Skeletal muscle tissue (tissue), 4 donors: ENCODE results near the gene C1orf50. TPM values are rescaled to one million over a fixed set of nuclear protein-coding genes. Genes with fewer than 3 reads are reported as not detected.

ENCODE experiments used
- H3K27ac ChIP-seq: one replicate; pipeline ENCODE4 v1.7.0; 2013; ENCODE audit warnings: mild to moderate bottlenecking, low read depth, low read length, inconsistent platforms
- H3K27me3 ChIP-seq, 3 donors: one replicate each; pipeline ENCODE4 v1.7.0; 2013; ENCODE audit warnings: low read length in 3 of 3; ENCODE audit not compliant: control insufficient read depth in 3 of 3, insufficient read depth in 3 of 3
- H3K36me3 ChIP-seq, 3 donors: one replicate each; pipeline ENCODE4 v1.7.0; 2013; ENCODE audit warnings: low read length in 3 of 3; ENCODE audit not compliant: control insufficient read depth in 3 of 3, insufficient read depth in 3 of 3
- H3K4me1 ChIP-seq, 3 donors: one replicate each; pipeline ENCODE4 v1.7.0; 2013; ENCODE audit warnings: low read length in 3 of 3, mild to moderate bottlenecking in 3 of 3; ENCODE audit not compliant: control insufficient read depth in 3 of 3, insufficient read depth in 3 of 3
- H3K4me3 ChIP-seq, 3 donors: one replicate each; pipeline ENCODE4 v1.7.0; 2013; ENCODE audit warnings: low read length in 3 of 3
- H3K9ac ChIP-seq, 3 donors: one replicate each; pipeline ENCODE4 v1.7.0; 2013; ENCODE audit warnings: low read length in 3 of 3, mild to moderate bottlenecking in 3 of 3, moderate library complexity in 2 of 3, low read depth in 1 of 3
- H3K9me3 ChIP-seq, 3 donors: one replicate each; pipeline ENCODE4 v1.7.0; 2013; ENCODE audit warnings: low read length in 3 of 3; ENCODE audit not compliant: control insufficient read depth in 3 of 3
- total RNA-seq: library from RNA; depleted of rRNA; stranded (reverse); fragments of >200 nt; gene quantifications from one replicate; pipeline ENCODE4 v1.2.3, GENCODE V29; 2014
- donor health status: Osteomylitis.

Gene C1orf50
- total RNA-seq, 1 donor from 2014 or later: 5.7 TPM

GRCh38 chr1:42774928-42775526, 8.0 kb downstream of the C1orf50 start:
- H3K9me3 ChIP-seq: no peaks in the 10 kb centered on the region
- no peak overlapping the region for H3K9ac ChIP-seq
- H3K4me3 ChIP-seq: no peak overlapping the region
- H3K4me1 ChIP-seq: no peaks in the 10 kb centered on the region
- H3K27ac ChIP-seq: no peak overlapping the region
- peaks cover 21 to 48% (median 43%) of the 10 kb centered on the region in 3 donors for H3K36me3 ChIP-seq
- no peaks in the 10 kb centered on the region for H3K27me3 ChIP-seq

- Histone ChIP-seq H3K27ac (no peak overlapping the region), H3K27me3 (no peaks in the 10 kb centered on the region), H3K36me3 (peaks cover 23 to 49% (median 47%) of the 10 kb centered on the region in 3 donors), H3K4me3 (no peak overlapping the region), H3K4me1 (no peaks in the 10 kb centered on the region), H3K9me3 (no peaks in the 10 kb centered on the region), H3K9ac (no peak overlapping the region)
These were observed 9.5 kb downstream of the C1orf50 start for GRCh38 chr1:42776502-42776901.

- no peak overlapping the region for H3K9ac ChIP-seq
- peaks cover 26 to 50% (median 49%) of the 10 kb centered on the region in 3 donors for H3K36me3 ChIP-seq
- H3K4me3 ChIP-seq: no peak overlapping the region
- no peaks in the 10 kb centered on the region for H3K9me3 ChIP-seq
- H3K27me3 ChIP-seq: no peaks in the 10 kb centered on the region
- no peaks in the 10 kb centered on the region for H3K4me1 ChIP-seq
- H3K27ac ChIP-seq: no peak overlapping the region
These were observed 10.8 kb downstream of the C1orf50 start for GRCh38 chr1:42777852-42778251.

GRCh38 chr1:42779725-42780124, 12.7 kb downstream of the C1orf50 start:
- Histone ChIP-seq H3K4me3 (no peak overlapping the region), H3K27me3 (no peaks in the 10 kb centered on the region), H3K4me1 (peaks cover 0 to under 1% (median under 1%) of the 10 kb centered on the region in 3 donors), H3K9ac (no peak overlapping the region), H3K9me3 (no peaks in the 10 kb centered on the region), H3K27ac (no peak overlapping the region), H3K36me3 (peaks cover 20 to 43% (median 41%) of the 10 kb centered on the region in 3 donors)

- H3K36me3 ChIP-seq: peaks cover 17 to 39% (median 37%) of the 10 kb centered on the region in 3 donors
- no peak overlapping the region for H3K4me3 ChIP-seq
- no peaks in the 10 kb centered on the region for H3K9me3 ChIP-seq
- peaks cover 0 to 4% (median 0%) of the 10 kb centered on the region in 3 donors for H3K27me3 ChIP-seq
- H3K4me1 ChIP-seq: peaks cover 4 to 5% (median 5%) of the 10 kb centered on the region in 3 donors
- no peak overlapping the region for H3K9ac ChIP-seq
- no peak overlapping the region for H3K27ac ChIP-seq
These were observed 13.1 kb downstream of the C1orf50 start for GRCh38 chr1:42780176-42780575.

GRCh38 chr1:42783092-42783491, 16.0 kb downstream of the C1orf50 start:
- Histone ChIP-seq H3K4me3 (no peak overlapping the region), H3K9ac (no peak overlapping the region), H3K36me3 (peaks cover 4 to 13% (median 10%) of the 10 kb centered on the region in 3 donors), H3K4me1 (peaks cover 9 to 16% (median 12%) of the 10 kb centered on the region in 3 donors), H3K9me3 (no peaks in the 10 kb centered on the region), H3K27ac (no peak overlapping the region), H3K27me3 (peaks cover 0 to 15% (median 0%) of the 10 kb centered on the region in 3 donors)

- Histone ChIP-seq H3K36me3 (peaks cover 4 to 10% (median 6%) of the 10 kb centered on the region in 3 donors), H3K9ac (no peak overlapping the region), H3K4me3 (peak overlapping the region in 1 of 3 donors; percentile 66), H3K27ac (no peak overlapping the region), H3K4me1 (peaks cover 9 to 16% (median 12%) of the 10 kb centered on the region in 3 donors), H3K27me3 (peaks cover 0 to 15% (median 0%) of the 10 kb centered on the region in 3 donors), H3K9me3 (no peaks in the 10 kb centered on the region)
These were observed 17.5 kb downstream of the C1orf50 start for GRCh38 chr1:42784547-42784945.

GRCh38 chr1:42784946-42785693, 18.1 kb downstream of the C1orf50 start, which contains the start of gene TMEM269:
TMEM269 (plus strand) TSS chr1:42784991; CDS start chr1:42789894, 4,903 bp downstream.
- Histone ChIP-seq H3K9ac (peak within 1 kb of the TSS in 2 of 3 donors; percentile 30 to 62), H3K27me3 (peaks cover 0 to 15% (median 0%) of the 10 kb centered on the region in 3 donors), H3K4me1 (peaks cover 9 to 16% (median 12%) of the 10 kb centered on the region in 3 donors), H3K36me3 (peaks cover under 1 to 6% (median 4%) of the 10 kb centered on the region in 3 donors), H3K27ac (no peak within 1 kb of the TSS), H3K4me3 (peak within 1 kb of the TSS; percentile 55 to 66 (median 61)), H3K9me3 (no peaks in the 10 kb centered on the region)

- Histone ChIP-seq H3K4me3 (no peak overlapping the region), H3K9me3 (no peaks in the 10 kb centered on the region), H3K9ac (no peak overlapping the region), H3K36me3 (peaks cover 0 to 3% (median 3%) of the 10 kb centered on the region in 3 donors), H3K4me1 (peaks cover 9 to 16% (median 12%) of the 10 kb centered on the region in 3 donors), H3K27me3 (peaks cover 0 to 15% (median 0%) of the 10 kb centered on the region in 3 donors), H3K27ac (no peak overlapping the region)
These were observed 19.0 kb downstream of the C1orf50 start for GRCh38 chr1:42786097-42786496.

GRCh38 chr1:42788021-42788420, 21.0 kb downstream of the C1orf50 start:
- Histone ChIP-seq H3K9me3 (no peaks in the 10 kb centered on the region), H3K36me3 (no peaks in the 10 kb centered on the region), H3K27ac (no peak overlapping the region), H3K4me1 (peaks cover 9 to 16% (median 12%) of the 10 kb centered on the region in 3 donors), H3K9ac (no peak overlapping the region), H3K4me3 (no peak overlapping the region), H3K27me3 (peaks cover 0 to 15% (median 0%) of the 10 kb centered on the region in 3 donors)
